K562 (cell line): ENCODE data around the gene PAIP1. TPM values are rescaled to one million over a fixed set of nuclear protein-coding genes. Genes with fewer than 3 reads are reported as not detected.

Experiments
- BCOR ChIP-seq: fragments of 450-650 bp; IDR thresholded peaks from 2 replicates; pipeline ENCODE4 v1.6.1; 2016
- BHLHE40 ChIP-seq: IDR thresholded peaks from 2 replicates; pipeline ENCODE4 v1.6.1; 2011; ENCODE audit warnings: low read length, improper control_type of control experiment
- GTF2F1 ChIP-seq: IDR thresholded peaks from 2 replicates; pipeline ENCODE4 v1.6.1; 2011; ENCODE audit warnings: low read depth, low read length, improper control_type of control experiment
- HOXB6 ChIP-seq: fragments of 250-450 bp; sonication (Bioruptor Pico); IDR thresholded peaks from 2 replicates; pipeline ENCODE4 v1.5.1; 2022; ENCODE audit warnings: mild to moderate bottlenecking, borderline replicate concordance
- KHSRP ChIP-seq: fragments of 450-650 bp; IDR thresholded peaks from 2 replicates; pipeline ENCODE4 v1.6.1; 2017
- RBM34 ChIP-seq: fragments of 200-400 bp; formaldehyde crosslinking; IDR thresholded peaks from 2 replicates; pipeline ENCODE4 v1.6.1; 2018; ENCODE audit warnings: low read length, borderline replicate concordance; ENCODE audit not compliant: insufficient read depth
- YBX1 ChIP-seq: fragments of 450-650 bp; IDR thresholded peaks from 2 replicates; pipeline ENCODE4 v1.7.1; 2016; ENCODE audit warnings: mild to moderate bottlenecking
- YY1 ChIP-seq, 3 experiments: IDR thresholded peaks; 2 replicates each; pipeline ENCODE4 v1.6.1; 2011; ENCODE audit warnings: low read length in 2 of 3, mild to moderate bottlenecking in 2 of 3, moderate library complexity in 2 of 3, borderline replicate concordance in 1 of 3, control low read depth in 1 of 3, low read depth in 1 of 3; ENCODE audit not compliant: insufficient read depth in 3 of 3, insufficient replicate concordance in 2 of 3, control insufficient read depth in 1 of 3, insufficient read length in 1 of 3; ENCODE audit errors: extremely low read depth in 1 of 3
- ZNF121 ChIP-seq: sonication (generic); formaldehyde crosslinking; conservative IDR thresholded peaks from 2 replicates; pipeline ENCODE4 v1.8.0; 2022; ENCODE audit warnings: missing genetic modification reagents
- polyA plus RNA-seq, 8 experiments: library from polyadenylated mRNA; depleted of rRNA in 4 of 8; stranded (reverse) in 5 of 8; unstranded in 3 of 8; fragments of >200 nt; fragmentation: Nextera tagmentation in 2 of 8; fragmentation: Illumina TruSeq in 1 of 8; extraction: Ambion mirVana in 2 of 8; extraction: Trizol in 1 of 8; gene quantifications; 2 replicates each; pipeline versions ENCODE4 v1.2.1 to v1.2.3, GENCODE V29; 2011 to 2014; ENCODE audit warnings: inconsistent platforms in 1 of 8, missing spikeins in 1 of 8
- total RNA-seq, 7 experiments: library from RNA; depleted of rRNA in 6 of 7; stranded (reverse); fragments of >200 nt in 6 of 7; fragmentation: Illumina TruSeq in 2 of 7; extraction: Trizol in 2 of 7; gene quantifications; 2 replicates each; pipeline versions ENCODE4 v1.2.1 to v1.2.3, GENCODE V29; 2011 to 2021; ENCODE audit warnings: low replicate concordance in 1 of 7
- TF ChIP-seq, protein P1 (sequence below): sonication (generic); formaldehyde crosslinking; IDR thresholded peaks from 2 replicates; pipeline ENCODE4 v1.8.0; 2022; ENCODE audit warnings: missing genetic modification reagents, mild to moderate bottlenecking, borderline replicate concordance
- TF ChIP-seq, protein P2 (sequence below): fragments of 250-450 bp; sonication (Bioruptor Pico); IDR thresholded peaks from 2 replicates; pipeline ENCODE4 v1.4.0; 2020; ENCODE audit warnings: mild to moderate bottlenecking, moderate library complexity, borderline replicate concordance
- TF ChIP-seq, protein P3 (sequence below), 2 experiments: fragments of 450-650 bp; IDR thresholded peaks; 2 replicates each; pipeline ENCODE4 v1.6.1; 2018; ENCODE audit warnings: mild to moderate bottlenecking in 2 of 2, low read depth in 1 of 2; ENCODE audit not compliant: partially characterized antibody in 2 of 2

PAIP1 gene
- total and polyA plus RNA-seq, 9 of the 15 experiments (the other 6 are each of a cell fraction or from before 2014, with no cell fraction given): 51.7 to 181 (median 102) TPM

DNA sequence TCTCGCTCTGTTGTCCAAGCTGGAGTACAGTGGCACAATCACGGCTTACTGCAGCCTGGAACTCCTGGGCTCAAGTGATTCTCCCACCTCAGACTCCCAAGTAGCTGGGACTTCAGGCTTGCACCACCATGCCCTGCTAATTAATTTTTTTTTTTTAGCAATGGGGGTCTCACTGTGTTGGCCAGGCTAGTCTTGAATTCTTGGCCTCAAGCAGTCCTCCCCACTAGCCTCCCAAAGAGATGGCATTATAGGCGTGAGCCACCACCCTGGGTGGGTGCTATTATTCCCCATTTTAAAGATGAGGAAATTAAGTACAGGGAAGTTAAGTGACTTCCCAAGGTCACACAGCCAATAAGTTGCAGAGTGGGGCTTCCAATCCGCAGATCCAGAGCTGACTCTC lies 47.8 kb upstream of the PAIP1 start (continued):
- TF ChIP-seq HOXB6 (CRISPR knock-in tag) (no peak), KHSRP (no peak), YY1 (IDR thresholded peaks at IDR 0.05; ENCODE audit: borderline replicate concordance in 1 of 3, control insufficient read depth in 1 of 3, extremely low read depth in 1 of 3, insufficient read depth in 3 of 3, insufficient read length in 1 of 3, insufficient replicate concordance in 2 of 3, low read depth in 1 of 3, low read length in 2 of 3) (no peak), BHLHE40 (no peak), BCOR (peak; percentile 45), RBM34 (no peak), YBX1 (no peak), GTF2F1 (no peak), ZNF121 (CRISPR knock-in tag) (peak; percentile 91)
- TF ChIP-seq, protein P1, sequence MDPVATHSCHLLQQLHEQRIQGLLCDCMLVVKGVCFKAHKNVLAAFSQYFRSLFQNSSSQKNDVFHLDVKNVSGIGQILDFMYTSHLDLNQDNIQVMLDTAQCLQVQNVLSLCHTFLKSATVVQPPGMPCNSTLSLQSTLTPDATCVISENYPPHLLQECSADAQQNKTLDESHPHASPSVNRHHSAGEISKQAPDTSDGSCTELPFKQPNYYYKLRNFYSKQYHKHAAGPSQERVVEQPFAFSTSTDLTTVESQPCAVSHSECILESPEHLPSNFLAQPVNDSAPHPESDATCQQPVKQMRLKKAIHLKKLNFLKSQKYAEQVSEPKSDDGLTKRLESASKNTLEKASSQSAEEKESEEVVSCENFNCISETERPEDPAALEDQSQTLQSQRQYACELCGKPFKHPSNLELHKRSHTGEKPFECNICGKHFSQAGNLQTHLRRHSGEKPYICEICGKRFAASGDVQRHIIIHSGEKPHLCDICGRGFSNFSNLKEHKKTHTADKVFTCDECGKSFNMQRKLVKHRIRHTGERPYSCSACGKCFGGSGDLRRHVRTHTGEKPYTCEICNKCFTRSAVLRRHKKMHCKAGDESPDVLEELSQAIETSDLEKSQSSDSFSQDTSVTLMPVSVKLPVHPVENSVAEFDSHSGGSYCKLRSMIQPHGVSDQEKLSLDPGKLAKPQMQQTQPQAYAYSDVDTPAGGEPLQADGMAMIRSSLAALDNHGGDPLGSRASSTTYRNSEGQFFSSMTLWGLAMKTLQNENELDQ (CRISPR knock-in tag): no peak
- TF ChIP-seq, protein P2, sequence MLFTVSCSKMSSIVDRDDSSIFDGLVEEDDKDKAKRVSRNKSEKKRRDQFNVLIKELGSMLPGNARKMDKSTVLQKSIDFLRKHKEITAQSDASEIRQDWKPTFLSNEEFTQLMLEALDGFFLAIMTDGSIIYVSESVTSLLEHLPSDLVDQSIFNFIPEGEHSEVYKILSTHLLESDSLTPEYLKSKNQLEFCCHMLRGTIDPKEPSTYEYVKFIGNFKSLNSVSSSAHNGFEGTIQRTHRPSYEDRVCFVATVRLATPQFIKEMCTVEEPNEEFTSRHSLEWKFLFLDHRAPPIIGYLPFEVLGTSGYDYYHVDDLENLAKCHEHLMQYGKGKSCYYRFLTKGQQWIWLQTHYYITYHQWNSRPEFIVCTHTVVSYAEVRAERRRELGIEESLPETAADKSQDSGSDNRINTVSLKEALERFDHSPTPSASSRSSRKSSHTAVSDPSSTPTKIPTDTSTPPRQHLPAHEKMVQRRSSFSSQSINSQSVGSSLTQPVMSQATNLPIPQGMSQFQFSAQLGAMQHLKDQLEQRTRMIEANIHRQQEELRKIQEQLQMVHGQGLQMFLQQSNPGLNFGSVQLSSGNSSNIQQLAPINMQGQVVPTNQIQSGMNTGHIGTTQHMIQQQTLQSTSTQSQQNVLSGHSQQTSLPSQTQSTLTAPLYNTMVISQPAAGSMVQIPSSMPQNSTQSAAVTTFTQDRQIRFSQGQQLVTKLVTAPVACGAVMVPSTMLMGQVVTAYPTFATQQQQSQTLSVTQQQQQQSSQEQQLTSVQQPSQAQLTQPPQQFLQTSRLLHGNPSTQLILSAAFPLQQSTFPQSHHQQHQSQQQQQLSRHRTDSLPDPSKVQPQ (CRISPR knock-in tag): no peak
- TF ChIP-seq, protein P3, sequence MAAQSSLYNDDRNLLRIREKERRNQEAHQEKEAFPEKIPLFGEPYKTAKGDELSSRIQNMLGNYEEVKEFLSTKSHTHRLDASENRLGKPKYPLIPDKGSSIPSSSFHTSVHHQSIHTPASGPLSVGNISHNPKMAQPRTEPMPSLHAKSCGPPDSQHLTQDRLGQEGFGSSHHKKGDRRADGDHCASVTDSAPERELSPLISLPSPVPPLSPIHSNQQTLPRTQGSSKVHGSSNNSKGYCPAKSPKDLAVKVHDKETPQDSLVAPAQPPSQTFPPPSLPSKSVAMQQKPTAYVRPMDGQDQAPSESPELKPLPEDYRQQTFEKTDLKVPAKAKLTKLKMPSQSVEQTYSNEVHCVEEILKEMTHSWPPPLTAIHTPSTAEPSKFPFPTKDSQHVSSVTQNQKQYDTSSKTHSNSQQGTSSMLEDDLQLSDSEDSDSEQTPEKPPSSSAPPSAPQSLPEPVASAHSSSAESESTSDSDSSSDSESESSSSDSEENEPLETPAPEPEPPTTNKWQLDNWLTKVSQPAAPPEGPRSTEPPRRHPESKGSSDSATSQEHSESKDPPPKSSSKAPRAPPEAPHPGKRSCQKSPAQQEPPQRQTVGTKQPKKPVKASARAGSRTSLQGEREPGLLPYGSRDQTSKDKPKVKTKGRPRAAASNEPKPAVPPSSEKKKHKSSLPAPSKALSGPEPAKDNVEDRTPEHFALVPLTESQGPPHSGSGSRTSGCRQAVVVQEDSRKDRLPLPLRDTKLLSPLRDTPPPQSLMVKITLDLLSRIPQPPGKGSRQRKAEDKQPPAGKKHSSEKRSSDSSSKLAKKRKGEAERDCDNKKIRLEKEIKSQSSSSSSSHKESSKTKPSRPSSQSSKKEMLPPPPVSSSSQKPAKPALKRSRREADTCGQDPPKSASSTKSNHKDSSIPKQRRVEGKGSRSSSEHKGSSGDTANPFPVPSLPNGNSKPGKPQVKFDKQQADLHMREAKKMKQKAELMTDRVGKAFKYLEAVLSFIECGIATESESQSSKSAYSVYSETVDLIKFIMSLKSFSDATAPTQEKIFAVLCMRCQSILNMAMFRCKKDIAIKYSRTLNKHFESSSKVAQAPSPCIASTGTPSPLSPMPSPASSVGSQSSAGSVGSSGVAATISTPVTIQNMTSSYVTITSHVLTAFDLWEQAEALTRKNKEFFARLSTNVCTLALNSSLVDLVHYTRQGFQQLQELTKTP (IDR thresholded peaks at IDR 0.05; ENCODE audit: low read depth in 1 of 2, partially characterized antibody in 2 of 2): no peak
